GM12875 (cell line): Measurements from ENCODE around the gene JAKMIP1.

Source experiments
- H3K4me3 ChIP-seq: one replicate; pipeline ENCODE4 v1.5.1; 2011; ENCODE audit warnings: low read depth, low read length, control low read depth
- CTCF ChIP-seq: IDR thresholded peaks from 2 replicates; pipeline ENCODE4 v1.5.1; 2011; ENCODE audit warnings: low read depth, mild to moderate bottlenecking, control low read depth, inconsistent platforms, low read length, moderate library complexity, borderline replicate concordance; ENCODE audit not compliant: insufficient read depth

Gene JAKMIP1

GRCh38 chr4:6152869-6153705 is 47.3 kb downstream of the JAKMIP1 start:
- no peak overlapping the region for H3K4me3 ChIP-seq
- no peak for TF ChIP-seq CTCF

GRCh38 chr4:6150046-6150735 is 50.2 kb downstream of the JAKMIP1 start:
- no peak overlapping the region for H3K4me3 ChIP-seq
- TF ChIP-seq CTCF: no peak

GRCh38 chr4:6148506-6149205 is 51.7 kb downstream of the JAKMIP1 start:
- no peak for TF ChIP-seq CTCF
- no peak overlapping the region for H3K4me3 ChIP-seq

GRCh38 chr4:6147441-6147840 is 52.9 kb downstream of the JAKMIP1 start:
- no peak overlapping the region for H3K4me3 ChIP-seq
- no peak for TF ChIP-seq CTCF

- H3K4me3 ChIP-seq: no peak overlapping the region
- TF ChIP-seq CTCF: no peak
Measured at GRCh38 chr4:6143603-6144181, 56.7 kb downstream of the JAKMIP1 start.

- H3K4me3 ChIP-seq: no peak overlapping the region
- TF ChIP-seq CTCF: no peak
Measured at GRCh38 chr4:6142935-6143602, 57.3 kb downstream of the JAKMIP1 start.
